Fibroblast of the aortic adventitia (primary cell): ENCODE data around the gene GADD45A. TPM values are rescaled to one million over a fixed set of nuclear protein-coding genes. Genes with fewer than 3 reads are reported as not detected.
A peak's percentile ranks its signal among the peaks of the same experiment; 100 is the strongest.

Experiments
- DNase-seq: peaks from one replicate; pipeline ENCODE4 v3.0.0-alpha.2; 2010; ENCODE audit warnings: low read depth
- H3K4me3 ChIP-seq: 2 replicates; pipeline ENCODE4 v1.5.1; 2011; ENCODE audit warnings: low read depth, mild to moderate bottlenecking, control low read depth, low read length, moderate library complexity
- CTCF ChIP-seq: IDR thresholded peaks from 2 replicates; pipeline ENCODE4 v1.5.1; 2011; ENCODE audit warnings: mild to moderate bottlenecking, low read length, control low read depth, inconsistent platforms; ENCODE audit not compliant: insufficient read depth
- total RNA-seq: library from RNA; depleted of rRNA; stranded (reverse); fragments of >200 nt; gene quantifications from 2 replicates; pipeline ENCODE4 v1.2.3, GENCODE V29; 2012; ENCODE audit warnings: low replicate concordance

Gene GADD45A
- total RNA-seq, 1 donor: 40.9 TPM

GRCh38 chr1:67646145-67647035, 38.6 kb upstream of the GADD45A start:
- H3K4me3 ChIP-seq: no peak overlapping the region
- DNase-seq: peak; percentile 53
- TF ChIP-seq CTCF: no peak

DNA sequence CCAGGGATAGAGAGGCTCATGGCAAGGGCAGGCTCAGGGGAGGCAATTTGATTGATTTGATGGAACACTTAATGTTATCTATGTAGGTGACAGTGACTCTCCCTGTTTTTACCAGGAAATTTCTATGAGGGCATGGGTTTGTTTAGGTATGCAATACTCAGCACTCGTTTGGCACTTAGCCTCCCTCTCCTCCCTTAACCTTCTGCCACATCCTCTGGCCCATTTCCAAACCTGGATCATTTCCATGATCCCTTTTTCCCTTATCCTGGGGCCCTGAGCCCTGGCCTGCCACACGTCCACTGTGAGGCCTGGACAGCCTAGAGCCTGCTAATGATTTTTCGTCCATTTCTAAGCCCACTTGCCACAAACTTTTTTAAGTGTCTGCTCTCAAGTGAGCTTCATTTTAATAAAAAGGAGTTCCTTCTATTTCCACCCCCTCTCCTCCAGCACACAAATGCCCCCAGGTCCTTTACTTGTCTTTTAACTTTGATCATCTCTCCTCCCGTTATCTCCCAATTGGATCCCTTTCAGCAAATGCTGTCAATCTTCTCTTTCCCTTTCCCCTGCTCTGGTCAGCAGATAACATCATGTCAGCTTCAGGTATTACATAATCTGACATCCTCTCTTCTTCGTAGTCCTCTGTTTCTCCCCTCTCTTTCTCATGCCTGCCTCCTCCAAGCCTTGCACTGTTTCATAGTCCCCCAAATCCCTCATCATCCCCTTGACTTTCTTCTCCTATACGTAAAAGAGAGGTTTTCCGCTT, 37.8 kb upstream of the GADD45A start:
- no peak overlapping the region for H3K4me3 ChIP-seq
- TF ChIP-seq CTCF: no peak
- peak; percentile 52 for DNase-seq

- no peak for DNase-seq
- TF ChIP-seq CTCF: no peak
- H3K4me3 ChIP-seq: no peak overlapping the region
These were observed 37.1 kb upstream of the GADD45A start for GRCh38 chr1:67647814-67648358.

DNA sequence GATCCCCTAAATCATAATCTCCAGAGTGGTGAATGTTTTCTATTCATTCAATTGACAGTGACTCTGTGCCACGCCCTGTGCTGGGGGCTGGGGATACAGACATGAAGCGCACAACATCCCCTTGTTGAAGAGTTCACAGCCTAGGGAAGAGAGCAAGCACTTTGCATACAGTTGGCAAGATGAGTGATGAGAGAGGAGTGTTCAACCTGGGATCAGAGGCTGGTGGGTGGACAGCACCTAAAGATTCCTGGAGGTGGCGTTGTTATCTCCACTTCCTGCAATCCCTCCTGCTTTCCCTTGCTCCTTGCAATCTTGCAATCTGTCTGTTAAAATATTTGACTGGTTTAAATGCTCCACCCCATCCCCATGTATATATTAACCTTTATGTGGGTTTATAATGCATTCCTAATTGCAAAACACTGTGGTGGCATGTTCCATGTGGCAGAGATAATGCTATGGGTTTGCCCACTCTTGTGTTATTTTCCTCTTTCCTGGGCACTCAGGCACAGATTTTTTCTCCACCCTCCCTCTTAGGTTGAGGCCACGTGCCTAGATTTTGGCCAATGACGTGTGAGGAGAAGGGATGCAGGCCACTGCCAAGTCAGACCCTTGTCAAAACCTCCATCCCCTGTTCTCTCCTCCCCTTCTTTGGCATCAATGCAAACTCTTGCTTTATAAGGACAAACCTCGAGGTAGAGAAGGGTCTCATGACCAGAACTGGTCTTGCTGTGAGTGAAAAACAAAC, 36.2 kb upstream of the GADD45A start:
- no peak for DNase-seq
- H3K4me3 ChIP-seq: no peak overlapping the region
- TF ChIP-seq CTCF: no peak

- TF ChIP-seq CTCF: no peak
- no peak overlapping the region for H3K4me3 ChIP-seq
- DNase-seq: no peak
These were observed 34.9 kb upstream of the GADD45A start for GRCh38 chr1:67650061-67650460.

- TF ChIP-seq CTCF: no peak
- no peak for DNase-seq
- no peak overlapping the region for H3K4me3 ChIP-seq
These were observed 34.0 kb upstream of the GADD45A start for GRCh38 chr1:67651031-67651430.
